BLaER1 treated with 17β-estradiol and CSF1 and Interleukin-3, amounts not matched to agents 10 nM and 100 nM (cell line): ENCODE measurements around the gene NEK10.

Source experiments
- H3K27ac ChIP-seq, 11 experiments: shearing (Covaris generic); formaldehyde crosslinking; 2 replicates each; pipeline ENCODE4 v1.8.1; 2022
- H3K27me3 ChIP-seq, 11 experiments: shearing (Covaris generic); formaldehyde crosslinking; 2 replicates each; pipeline ENCODE4 v1.8.1; 2022
- H3K36me3 ChIP-seq, 11 experiments: shearing (Covaris generic); formaldehyde crosslinking; 2 replicates each; pipeline ENCODE4 v1.8.1; 2022
- H3K4me1 ChIP-seq, 10 experiments: shearing (Covaris generic); formaldehyde crosslinking; 2 replicates each; pipeline ENCODE4 v1.8.1; 2022
- H3K4me2 ChIP-seq, 11 experiments: shearing (Covaris generic); formaldehyde crosslinking; 2 replicates each; pipeline ENCODE4 v1.8.1; 2022
- H3K4me3 ChIP-seq, 10 experiments: shearing (Covaris generic); formaldehyde crosslinking; 2 replicates each; pipeline ENCODE4 v1.8.1; 2022
- H3K9ac ChIP-seq, 11 experiments: shearing (Covaris generic); formaldehyde crosslinking; 2 replicates each; pipeline ENCODE4 v1.8.1; 2022
- H3K9me3 ChIP-seq, 11 experiments: shearing (Covaris generic); formaldehyde crosslinking; replicated peaks in 1 of 11; 2 replicates each; pipeline ENCODE4 v1.8.1; 2022
- H4K20me1 ChIP-seq, 11 experiments: shearing (Covaris generic); formaldehyde crosslinking; 2 replicates each; pipeline ENCODE4 v1.8.1; 2022
- Cebpa-rat ChIP-seq, 11 experiments: shearing (Covaris generic); IDR thresholded peaks; 2 replicates each; pipeline ENCODE4 v1.8.1; 2022

Gene NEK10

GRCh38 chr3:27252646-27253045 is 116.5 kb downstream of the NEK10 start:
- peaks cover 0 to 7% (median 0%) of the 10 kb centered on the region in 11 experiments; a peak in 2 of 22 replicates for H3K36me3 ChIP-seq
- no peak for TF ChIP-seq Cebpa-rat (IDR thresholded peaks at IDR 0.05)
- H4K20me1 ChIP-seq: no peaks in the 10 kb centered on the region
- no peak overlapping the region for H3K4me2 ChIP-seq
- no peaks in the 10 kb centered on the region for H3K4me1 ChIP-seq
- H3K4me3 ChIP-seq: no peak overlapping the region
- H3K27me3 ChIP-seq: no peaks in the 10 kb centered on the region
- no peak overlapping the region for H3K9ac ChIP-seq
- no peaks in the 10 kb centered on the region for H3K9me3 ChIP-seq
- H3K27ac ChIP-seq: no peak overlapping the region

DNA sequence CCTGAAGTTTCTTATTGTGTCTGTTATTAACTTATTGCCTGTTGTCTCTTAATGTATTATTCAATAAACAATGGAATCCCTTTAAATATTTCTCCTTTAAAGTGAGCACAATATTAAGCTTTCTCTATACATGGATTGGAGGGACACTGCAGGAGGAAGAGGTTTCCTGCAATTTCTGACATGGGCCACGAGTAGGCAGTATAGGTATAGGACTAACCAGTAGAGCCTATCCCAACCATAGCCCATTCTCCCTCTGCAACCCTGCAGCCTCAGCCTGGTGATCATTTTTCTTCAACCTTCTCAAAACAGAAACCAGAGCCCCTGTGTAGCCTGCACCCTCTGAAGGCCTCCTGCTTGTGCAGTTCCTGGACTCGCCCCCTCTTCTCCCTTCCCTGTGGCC is 124.8 kb downstream of the NEK10 start:
- Histone ChIP-seq H4K20me1 (no peaks in the 10 kb centered on the region), H3K4me1 (no peaks in the 10 kb centered on the region), H3K9ac (no peak overlapping the region), H3K4me2 (no peak overlapping the region), H3K36me3 (no peaks in the 10 kb centered on the region), H3K9me3 (peaks cover 0 to 5% (median 2%) of the 10 kb centered on the region in 11 experiments; a peak in 10 of 22 replicates), H3K4me3 (no peak overlapping the region), H3K27ac (no peak overlapping the region), H3K27me3 (no peaks in the 10 kb centered on the region)
- no peak for TF ChIP-seq Cebpa-rat (IDR thresholded peaks at IDR 0.05)

DNA sequence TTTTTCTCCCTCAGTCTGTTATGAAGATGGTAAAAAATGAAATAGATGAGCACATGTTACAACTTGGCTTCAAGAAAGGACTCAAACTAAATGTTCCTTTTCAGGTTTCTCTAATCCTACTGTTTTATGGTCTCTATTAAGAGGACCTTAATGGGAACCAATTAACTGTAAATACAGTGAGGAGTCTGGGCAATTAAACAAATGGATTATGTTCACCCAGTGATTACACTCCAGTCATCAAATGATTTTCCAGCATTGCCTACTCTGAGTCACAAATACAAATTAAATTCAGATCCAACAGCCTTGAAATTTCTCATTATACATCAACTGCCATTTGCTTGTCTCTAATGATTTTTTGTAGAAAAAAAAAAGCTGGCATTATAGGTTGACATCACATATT is 129.2 kb downstream of the NEK10 start:
- TF ChIP-seq Cebpa-rat (IDR thresholded peaks at IDR 0.05): no peak
- Histone ChIP-seq H3K4me3 (no peak overlapping the region), H3K4me2 (no peak overlapping the region), H3K36me3 (peaks cover 0 to 5% (median 0%) of the 10 kb centered on the region in 11 experiments; a peak in 4 of 22 replicates), H3K9ac (no peak overlapping the region), H4K20me1 (no peaks in the 10 kb centered on the region), H3K27ac (no peak overlapping the region), H3K4me1 (no peaks in the 10 kb centered on the region), H3K9me3 (peaks cover 35 to 49% (median 44%) of the 10 kb centered on the region in 11 experiments), H3K27me3 (no peaks in the 10 kb centered on the region)

DNA sequence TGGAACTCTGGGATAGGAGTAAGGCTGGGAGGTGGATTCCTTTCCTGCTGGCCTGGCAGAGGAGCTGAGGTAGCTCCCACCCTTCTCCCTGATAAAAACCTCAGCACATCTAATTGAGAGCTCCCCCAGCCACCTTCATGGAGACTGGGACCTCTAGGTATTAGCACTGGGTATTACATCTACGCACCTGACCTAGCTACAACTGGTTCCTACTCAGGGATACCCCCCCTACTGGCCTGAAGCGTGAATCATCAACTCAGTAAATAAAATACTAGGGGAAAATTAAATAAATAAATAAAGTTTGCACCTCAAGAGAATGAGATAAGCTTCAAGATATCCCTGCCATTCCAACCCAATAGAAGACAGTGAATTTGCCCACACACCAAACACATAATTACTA is 140.4 kb downstream of the NEK10 start:
- H3K36me3 ChIP-seq: peaks cover 0 to 9% (median 0%) of the 10 kb centered on the region in 11 experiments; a peak in 2 of 22 replicates
- H3K27ac ChIP-seq: no peak overlapping the region
- peaks cover 7 to 26% (median 15%) of the 10 kb centered on the region in 11 experiments for H3K9me3 ChIP-seq
- H3K4me2 ChIP-seq: no peak overlapping the region
- no peaks in the 10 kb centered on the region for H4K20me1 ChIP-seq
- H3K27me3 ChIP-seq: no peaks in the 10 kb centered on the region
- H3K9ac ChIP-seq: no peak overlapping the region
- H3K4me1 ChIP-seq: peaks cover 0 to 14% (median 9%) of the 10 kb centered on the region in 10 experiments; a peak in 17 of 20 replicates
- TF ChIP-seq Cebpa-rat (IDR thresholded peaks at IDR 0.05): no peak
- no peak overlapping the region for H3K4me3 ChIP-seq

GRCh38 chr3:27224197-27224596 is 145.0 kb downstream of the NEK10 start:
- no peak overlapping the region for H3K4me3 ChIP-seq
- H3K9ac ChIP-seq: no peak overlapping the region
- peak overlapping the region in 2 of 11 experiments; percentile 4 to 28; a peak in 1 of 22 replicates for H3K27ac ChIP-seq
- H3K27me3 ChIP-seq: no peaks in the 10 kb centered on the region
- H3K4me1 ChIP-seq: peaks cover 0 to 22% (median 17%) of the 10 kb centered on the region in 10 experiments; a peak in 18 of 20 replicates
- no peak for TF ChIP-seq Cebpa-rat (IDR thresholded peaks at IDR 0.05)
- peak overlapping the region in 10 of 11 experiments; percentile 40 to 66 (median 49); a peak in 20 of 22 replicates for H3K4me2 ChIP-seq
- H4K20me1 ChIP-seq: no peaks in the 10 kb centered on the region
- H3K36me3 ChIP-seq: no peaks in the 10 kb centered on the region
- no peaks in the 10 kb centered on the region; a peak in 1 of 22 replicates for H3K9me3 ChIP-seq

DNA sequence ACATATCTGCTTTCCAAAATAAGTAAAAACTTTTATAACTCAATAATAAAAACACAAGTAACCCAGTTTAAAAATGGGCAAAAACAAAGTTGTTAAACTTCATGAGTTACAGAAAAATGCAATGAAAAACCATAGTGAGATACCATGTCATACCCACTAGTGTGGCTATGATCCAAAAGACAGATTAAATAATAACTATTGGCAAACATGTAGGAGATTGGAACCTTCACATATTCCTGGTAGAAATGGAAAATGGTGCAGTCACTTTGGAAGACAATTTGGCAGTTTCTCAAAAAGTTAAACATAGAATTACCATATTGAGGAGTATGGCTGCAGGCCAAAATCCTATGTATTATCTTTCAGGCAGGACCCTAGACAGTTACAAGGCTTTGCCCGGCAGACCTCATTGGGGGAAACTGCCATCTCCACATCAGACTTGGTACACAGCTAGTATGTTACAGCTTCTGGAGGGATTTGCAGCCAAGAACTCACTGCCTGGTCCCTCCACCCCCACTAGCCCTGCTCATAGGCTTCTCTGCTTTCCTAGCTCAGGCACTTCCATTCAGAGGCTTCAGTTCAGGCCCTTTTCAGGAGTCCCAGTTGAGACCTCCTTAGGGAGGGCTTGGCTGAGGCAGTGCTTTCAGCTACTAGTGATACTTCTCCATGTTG is 147.8 kb downstream of the NEK10 start:
- Histone ChIP-seq H3K36me3 (no peaks in the 10 kb centered on the region), H3K9ac (no peak overlapping the region), H3K9me3 (no peaks in the 10 kb centered on the region), H3K4me2 (no peak overlapping the region), H3K27ac (no peak overlapping the region), H3K4me3 (no peak overlapping the region), H4K20me1 (no peaks in the 10 kb centered on the region), H3K4me1 (peaks cover 0 to 22% (median 17%) of the 10 kb centered on the region in 10 experiments; a peak in 18 of 20 replicates), H3K27me3 (no peaks in the 10 kb centered on the region)
- no peak for TF ChIP-seq Cebpa-rat (IDR thresholded peaks at IDR 0.05)

DNA sequence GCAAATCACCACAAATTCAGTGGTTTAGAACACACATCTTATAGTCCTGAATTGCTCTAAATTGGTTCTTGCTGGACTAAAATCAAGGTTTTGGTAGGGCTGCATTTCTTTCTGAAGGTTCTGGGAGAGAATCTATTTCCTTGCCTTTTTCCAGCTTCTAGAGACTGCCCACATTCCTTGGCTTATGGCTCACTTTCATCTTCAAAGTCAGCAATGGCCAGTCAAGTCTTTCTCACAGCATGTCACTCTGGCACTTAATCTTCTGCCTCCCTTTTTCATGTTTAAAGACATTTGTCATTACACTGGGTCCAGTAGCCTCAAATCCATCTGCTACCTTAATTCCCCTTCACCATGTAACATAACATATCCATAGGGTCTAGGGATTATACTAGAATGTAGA is 149.0 kb downstream of the NEK10 start:
- no peak overlapping the region for H3K4me3 ChIP-seq
- H3K27me3 ChIP-seq: no peaks in the 10 kb centered on the region
- no peaks in the 10 kb centered on the region for H4K20me1 ChIP-seq
- peaks cover 0 to 22% (median 17%) of the 10 kb centered on the region in 10 experiments; a peak in 18 of 20 replicates for H3K4me1 ChIP-seq
- peaks cover 0 to 7% (median 0%) of the 10 kb centered on the region in 11 experiments; a peak in 2 of 22 replicates for H3K36me3 ChIP-seq
- no peak overlapping the region for H3K4me2 ChIP-seq
- no peak overlapping the region for H3K27ac ChIP-seq
- no peak overlapping the region for H3K9ac ChIP-seq
- H3K9me3 ChIP-seq: no peaks in the 10 kb centered on the region
- no peak for TF ChIP-seq Cebpa-rat (IDR thresholded peaks at IDR 0.05)

DNA sequence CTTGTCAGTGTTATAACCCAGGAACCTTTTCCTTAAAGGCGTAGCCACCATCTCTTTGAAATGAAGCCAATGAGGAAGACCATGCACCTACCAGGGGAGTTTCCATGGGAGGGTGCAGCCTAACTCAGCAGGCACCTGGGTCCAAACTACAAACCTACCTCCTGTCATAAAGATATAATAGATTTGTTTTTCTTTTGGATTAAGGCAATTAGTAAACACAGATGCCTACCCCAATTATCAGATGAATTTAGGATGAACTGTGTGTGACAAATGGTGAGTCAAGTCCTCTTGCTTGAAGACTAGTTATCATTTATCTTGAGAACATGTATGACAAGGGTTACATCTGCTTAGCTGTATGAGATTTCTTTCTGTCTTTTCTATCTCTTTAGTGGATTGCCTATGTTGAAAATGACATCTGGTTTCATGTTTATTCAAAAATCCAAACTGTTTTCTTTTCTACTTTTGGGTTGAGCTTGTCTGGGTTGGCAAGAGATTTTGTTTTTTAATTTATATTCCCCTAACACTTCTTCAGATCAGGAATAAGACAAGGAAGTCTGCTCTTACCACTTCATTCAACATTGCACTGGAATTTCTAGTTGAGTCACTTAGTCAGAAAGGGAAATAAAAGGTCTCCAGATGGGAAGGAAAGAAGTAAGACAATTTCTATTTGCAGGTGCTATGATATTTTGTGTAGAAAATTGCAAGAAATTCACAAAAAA is 149.9 kb downstream of the NEK10 start:
- Histone ChIP-seq H3K4me3 (no peak overlapping the region), H3K36me3 (peaks cover 0 to 16% (median 0%) of the 10 kb centered on the region in 11 experiments; a peak in 3 of 22 replicates), H3K27ac (no peak overlapping the region), H3K4me2 (no peak overlapping the region), H3K9me3 (no peaks in the 10 kb centered on the region), H4K20me1 (no peaks in the 10 kb centered on the region), H3K4me1 (peaks cover 0 to 15% (median 13%) of the 10 kb centered on the region in 10 experiments; a peak in 18 of 20 replicates), H3K27me3 (no peaks in the 10 kb centered on the region), H3K9ac (no peak overlapping the region)
- no peak for TF ChIP-seq Cebpa-rat (IDR thresholded peaks at IDR 0.05)

DNA sequence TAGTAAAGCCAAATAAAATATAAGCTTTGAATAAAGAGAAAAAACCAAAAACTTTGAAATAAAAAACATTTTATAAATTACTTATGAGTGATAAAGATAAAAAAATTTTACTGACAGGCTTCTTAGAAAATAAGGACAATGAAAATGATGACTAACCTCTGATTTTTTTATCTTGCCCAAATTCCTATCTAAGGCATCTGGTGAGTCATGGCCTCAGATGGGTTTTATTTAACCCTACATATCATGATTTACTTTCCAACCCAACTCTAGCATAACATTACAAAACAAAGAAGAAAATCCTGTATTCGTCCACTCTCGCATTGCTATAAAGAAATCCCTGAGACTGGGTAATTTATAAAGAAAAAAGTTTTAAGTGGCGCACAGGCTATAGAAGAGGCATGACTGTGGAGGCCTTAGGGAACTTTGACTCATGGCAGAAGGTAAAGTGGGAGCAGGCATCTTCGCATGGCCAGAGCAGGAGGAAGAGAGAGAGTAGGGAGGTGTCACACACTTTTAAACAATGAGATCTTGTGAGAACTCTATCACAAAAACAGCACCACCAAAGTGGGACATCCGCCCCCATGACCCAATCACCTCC is 152.1 kb downstream of the NEK10 start:
- Histone ChIP-seq H3K4me2 (no peak overlapping the region), H3K4me3 (no peak overlapping the region), H3K36me3 (peaks cover 0 to 22% (median 0%) of the 10 kb centered on the region in 11 experiments; a peak in 3 of 22 replicates), H3K9ac (no peak overlapping the region), H3K27ac (no peak overlapping the region), H3K9me3 (no peaks in the 10 kb centered on the region), H4K20me1 (no peaks in the 10 kb centered on the region), H3K4me1 (no peaks in the 10 kb centered on the region), H3K27me3 (no peaks in the 10 kb centered on the region)
- no peak for TF ChIP-seq Cebpa-rat (IDR thresholded peaks at IDR 0.05)
